Measurements from ENCODE around the gene MYL9. TPM values are rescaled to one million over a fixed set of nuclear protein-coding genes. Genes with fewer than 3 reads are reported as not detected.

Gene MYL9
- total RNA-seq, 1 experiment from 2014 or later: 382 TPM

GRCh38 chr20:36543184-36544133, 2.1 kb downstream of the MYL9 start:
- H3K27me3 Mint-ChIP-seq (ENCODE audit: insufficient read depth, unreplicated experiment): no peaks in the 10 kb centered on the region
- H3K9me3 ChIP-seq: no peaks in the 10 kb centered on the region
- H3K9me3 Mint-ChIP-seq (ENCODE audit: unreplicated experiment): no peaks in the 10 kb centered on the region
- BruUV-seq (replicated peaks): no TSS peak
- peaks cover 35% of the 10 kb centered on the region for H3K36me3 Mint-ChIP-seq (ENCODE audit: insufficient read depth, unreplicated experiment)
- POLR2A ChIA-PET: interaction anchor here (0.6 to 1.5 kb wide), 3 partner anchors 27 to 45 kb away, joined by 3 to 7 read pairs (median 5); partner anchors contain the start of gene TGIF2
- CTCF ChIA-PET: no interaction called here
- H3K4me1 Mint-ChIP-seq (ENCODE audit: low read depth, unreplicated experiment): peaks cover 22% of the 10 kb centered on the region
- peak overlapping the region; percentile 85 for H3K4me3 Mint-ChIP-seq (ENCODE audit: unreplicated experiment)
- no peak for DNase-seq
- no peak for TF ChIP-seq CTCF (IDR thresholded peaks at IDR 0.05; ENCODE audit: insufficient read depth in 1 of 2, low read depth in 1 of 2, low read length in 1 of 2, severe bottlenecking in 1 of 2, unreplicated experiment in 1 of 2)
- H3K27ac Mint-ChIP-seq (ENCODE audit: unreplicated experiment): peak overlapping the region; percentile 78
- no peaks in the 10 kb centered on the region for H3K27me3 ChIP-seq (replicated peaks; ENCODE audit: control insufficient read depth, insufficient read depth, low read length)
- H3K4me1 ChIP-seq: peaks cover 24% of the 10 kb centered on the region
- intact Hi-C loops (cut with micrococcal nuclease; ENCODE audit: unreplicated experiment): no loop called here
- H3K4me3 ChIP-seq (ENCODE audit: low read depth, low read length): no peak overlapping the region
- H3K36me3 ChIP-seq (ENCODE audit: control insufficient read depth, insufficient read depth, low read length): no peaks in the 10 kb centered on the region

- H3K4me3 Mint-ChIP-seq (ENCODE audit: unreplicated experiment): no peak overlapping the region
- BruUV-seq (replicated peaks): no TSS peak
- no peaks in the 10 kb centered on the region for H3K27me3 Mint-ChIP-seq (ENCODE audit: insufficient read depth, unreplicated experiment)
- peaks cover 40% of the 10 kb centered on the region for H3K36me3 Mint-ChIP-seq (ENCODE audit: insufficient read depth, unreplicated experiment)
- no peaks in the 10 kb centered on the region for H3K36me3 ChIP-seq (ENCODE audit: control insufficient read depth, insufficient read depth, low read length)
- H3K27me3 ChIP-seq (replicated peaks; ENCODE audit: control insufficient read depth, insufficient read depth, low read length): no peaks in the 10 kb centered on the region
- H3K27ac Mint-ChIP-seq (ENCODE audit: unreplicated experiment): no peak overlapping the region
- ChIA-PET CTCF (interaction anchor here (0.7 kb wide), 1 partner anchor 343 kb away, joined by 4 read pairs; no protein-coding TSS in a partner anchor), POLR2A (interaction anchor here (0.6 to 1.5 kb wide), 4 partner anchors 26 to 900 kb away, joined by 3 to 7 read pairs (median 6); partner anchors contain the start of gene TGIF2)
- no peak for TF ChIP-seq CTCF (IDR thresholded peaks at IDR 0.05; ENCODE audit: insufficient read depth in 1 of 2, low read depth in 1 of 2, low read length in 1 of 2, severe bottlenecking in 1 of 2, unreplicated experiment in 1 of 2)
- peaks cover 22% of the 10 kb centered on the region for H3K4me1 Mint-ChIP-seq (ENCODE audit: low read depth, unreplicated experiment)
- intact Hi-C loops (cut with micrococcal nuclease; ENCODE audit: unreplicated experiment): no loop called here
- DNase-seq: no peak
- no peak overlapping the region for H3K4me3 ChIP-seq (ENCODE audit: low read depth, low read length)
- peaks cover 24% of the 10 kb centered on the region for H3K4me1 ChIP-seq
- no peaks in the 10 kb centered on the region for H3K9me3 Mint-ChIP-seq (ENCODE audit: unreplicated experiment)
- no peaks in the 10 kb centered on the region for H3K9me3 ChIP-seq
Observed at GRCh38 chr20:36544134-36545018, 3.1 kb downstream of the MYL9 start.
